HL-60 (cell line): ENCODE measurements around the gene MRPL57.
"Not testable (repeated sequence)": the region's sequence is repeated elsewhere in the genome, so short reads cannot be mapped to it uniquely, and the experiment has no call there.

ENCODE experiments used
- DNase-seq, 2 experiments: peaks; one replicate each; pipeline ENCODE4 v3.0.0-alpha.2; 2010 to 2020; ENCODE audit warnings: low read depth in 1 of 2, low spot score in 1 of 2
- H3K27ac ChIP-seq: fragments of 250-450 bp; sonication (Bioruptor Pico); replicated peaks from 2 replicates; pipeline ENCODE4 v1.5.1; 2020; ENCODE audit warnings: mild to moderate bottlenecking, moderate library complexity
- H3K27me3 ChIP-seq: fragments of 250-450 bp; sonication (Bioruptor Pico); 2 replicates; pipeline ENCODE4 v1.5.1; 2021; ENCODE audit warnings: mild to moderate bottlenecking, moderate library complexity; ENCODE audit not compliant: insufficient read depth, poor library complexity, severe bottlenecking
- H3K4me3 ChIP-seq: replicated peaks from 2 replicates; pipeline ENCODE4 v1.5.1; 2011; ENCODE audit warnings: mild to moderate bottlenecking, control low read depth, low read length; ENCODE audit not compliant: insufficient read depth
- CTCF ChIP-seq: IDR thresholded peaks from one replicate; pipeline ENCODE4 v1.5.1; 2011; ENCODE audit warnings: low read length, control low read depth, inconsistent platforms; ENCODE audit not compliant: insufficient read depth
- GABPA ChIP-seq: IDR thresholded peaks from 2 replicates; pipeline ENCODE4 v1.6.1; 2012; ENCODE audit warnings: low read depth
- POLR2AphosphoS5 ChIP-seq: IDR thresholded peaks from 2 replicates; pipeline ENCODE4 v1.6.1; 2012; ENCODE audit warnings: low read depth
- SPI1 ChIP-seq: IDR thresholded peaks from 2 replicates; pipeline ENCODE4 v1.6.1; 2012; ENCODE audit warnings: low read depth, mild to moderate bottlenecking, borderline replicate concordance
- TF ChIP-seq, protein P1 (sequence below): IDR thresholded peaks from 2 replicates; pipeline ENCODE4 v1.6.1; 2012; ENCODE audit warnings: low read depth; ENCODE audit not compliant: insufficient replicate concordance

MRPL57 gene

GRCh38 chr13:21197606-21198225 lies 21.3 kb downstream of the MRPL57 start:
- H3K4me3 ChIP-seq, H3K27ac ChIP-seq, H3K27me3 ChIP-seq, DNase-seq: not testable (repeated sequence)

DNA sequence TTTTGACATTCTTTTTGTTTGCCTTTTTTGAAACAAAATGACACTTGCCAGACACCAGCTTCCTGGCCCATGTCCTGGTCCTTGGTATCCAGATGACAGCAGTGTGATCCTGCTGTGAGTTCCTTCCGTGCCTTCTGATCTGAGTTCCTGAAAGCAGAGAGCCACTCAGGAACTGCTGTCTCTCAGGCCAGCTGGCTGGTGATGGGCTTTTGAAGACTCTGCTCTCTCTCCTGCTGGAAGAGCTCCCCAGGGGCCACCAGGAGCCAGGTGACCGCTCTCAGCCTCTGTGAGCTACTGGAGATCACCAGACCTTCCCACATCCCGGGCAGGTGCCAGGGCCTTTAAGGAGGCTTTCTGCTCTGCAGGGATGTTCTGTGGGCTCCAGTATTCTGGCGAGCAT lies 21.9 kb downstream of the MRPL57 start:
- not testable (repeated sequence) for H3K27me3 ChIP-seq, H3K4me3 ChIP-seq, DNase-seq, H3K27ac ChIP-seq

DNA sequence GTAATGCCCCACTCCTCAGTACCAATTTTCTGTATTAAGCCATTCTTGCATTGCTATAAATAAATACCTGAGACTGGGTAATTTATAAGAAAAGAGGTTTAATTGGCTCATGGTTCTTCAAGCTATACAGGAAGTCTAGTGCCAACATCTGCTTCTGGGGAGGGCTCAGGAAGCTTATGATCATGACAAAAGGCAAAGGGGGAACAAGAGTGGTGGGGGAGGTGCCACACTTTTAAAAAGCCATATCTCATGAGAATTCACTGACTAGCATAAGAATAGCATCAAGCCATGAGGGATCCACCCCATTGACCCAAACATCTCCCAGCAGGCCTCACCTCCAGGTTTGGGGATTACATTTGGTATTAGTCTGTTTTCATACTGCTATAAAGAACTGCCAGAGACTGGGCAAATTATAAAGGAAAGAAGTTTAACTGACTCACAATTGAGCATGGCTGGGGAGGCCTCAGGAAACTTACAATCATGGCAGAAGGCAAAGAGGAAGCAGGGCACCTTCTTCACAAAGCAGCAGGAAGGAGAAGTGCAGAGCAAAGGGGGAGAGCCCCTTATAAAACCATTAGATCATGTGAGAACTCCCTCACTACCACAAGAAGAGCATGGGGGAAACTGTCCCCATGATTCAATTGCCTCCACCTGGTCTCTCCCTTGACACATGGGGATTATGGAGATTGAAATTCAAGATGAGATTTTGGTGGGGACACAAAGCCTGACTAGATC lies 25.2 kb downstream of the MRPL57 start:
- H3K27ac ChIP-seq: not testable (repeated sequence)

GRCh38 chr13:21202767-21203531 lies 26.5 kb downstream of the MRPL57 start:
- DNase-seq: no peak
- Histone ChIP-seq H3K27me3 (no peaks in the 10 kb centered on the region), H3K4me3 (no peak overlapping the region), H3K27ac (no peak overlapping the region)
- TF ChIP-seq SPI1 (no peak), GABPA (no peak), POLR2AphosphoS5 (no peak), CTCF (no peak)
- TF ChIP-seq, protein P1, sequence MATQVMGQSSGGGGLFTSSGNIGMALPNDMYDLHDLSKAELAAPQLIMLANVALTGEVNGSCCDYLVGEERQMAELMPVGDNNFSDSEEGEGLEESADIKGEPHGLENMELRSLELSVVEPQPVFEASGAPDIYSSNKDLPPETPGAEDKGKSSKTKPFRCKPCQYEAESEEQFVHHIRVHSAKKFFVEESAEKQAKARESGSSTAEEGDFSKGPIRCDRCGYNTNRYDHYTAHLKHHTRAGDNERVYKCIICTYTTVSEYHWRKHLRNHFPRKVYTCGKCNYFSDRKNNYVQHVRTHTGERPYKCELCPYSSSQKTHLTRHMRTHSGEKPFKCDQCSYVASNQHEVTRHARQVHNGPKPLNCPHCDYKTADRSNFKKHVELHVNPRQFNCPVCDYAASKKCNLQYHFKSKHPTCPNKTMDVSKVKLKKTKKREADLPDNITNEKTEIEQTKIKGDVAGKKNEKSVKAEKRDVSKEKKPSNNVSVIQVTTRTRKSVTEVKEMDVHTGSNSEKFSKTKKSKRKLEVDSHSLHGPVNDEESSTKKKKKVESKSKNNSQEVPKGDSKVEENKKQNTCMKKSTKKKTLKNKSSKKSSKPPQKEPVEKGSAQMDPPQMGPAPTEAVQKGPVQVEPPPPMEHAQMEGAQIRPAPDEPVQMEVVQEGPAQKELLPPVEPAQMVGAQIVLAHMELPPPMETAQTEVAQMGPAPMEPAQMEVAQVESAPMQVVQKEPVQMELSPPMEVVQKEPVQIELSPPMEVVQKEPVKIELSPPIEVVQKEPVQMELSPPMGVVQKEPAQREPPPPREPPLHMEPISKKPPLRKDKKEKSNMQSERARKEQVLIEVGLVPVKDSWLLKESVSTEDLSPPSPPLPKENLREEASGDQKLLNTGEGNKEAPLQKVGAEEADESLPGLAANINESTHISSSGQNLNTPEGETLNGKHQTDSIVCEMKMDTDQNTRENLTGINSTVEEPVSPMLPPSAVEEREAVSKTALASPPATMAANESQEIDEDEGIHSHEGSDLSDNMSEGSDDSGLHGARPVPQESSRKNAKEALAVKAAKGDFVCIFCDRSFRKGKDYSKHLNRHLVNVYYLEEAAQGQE: no peak

More for the DNA sequence above, 25.2 kb downstream of the MRPL57 start:
- H3K4me3 ChIP-seq, H3K27me3 ChIP-seq, DNase-seq: not testable (repeated sequence)
- peak; percentile 52; the same call in 1 of the 2 replicates for TF ChIP-seq SPI1

DNA sequence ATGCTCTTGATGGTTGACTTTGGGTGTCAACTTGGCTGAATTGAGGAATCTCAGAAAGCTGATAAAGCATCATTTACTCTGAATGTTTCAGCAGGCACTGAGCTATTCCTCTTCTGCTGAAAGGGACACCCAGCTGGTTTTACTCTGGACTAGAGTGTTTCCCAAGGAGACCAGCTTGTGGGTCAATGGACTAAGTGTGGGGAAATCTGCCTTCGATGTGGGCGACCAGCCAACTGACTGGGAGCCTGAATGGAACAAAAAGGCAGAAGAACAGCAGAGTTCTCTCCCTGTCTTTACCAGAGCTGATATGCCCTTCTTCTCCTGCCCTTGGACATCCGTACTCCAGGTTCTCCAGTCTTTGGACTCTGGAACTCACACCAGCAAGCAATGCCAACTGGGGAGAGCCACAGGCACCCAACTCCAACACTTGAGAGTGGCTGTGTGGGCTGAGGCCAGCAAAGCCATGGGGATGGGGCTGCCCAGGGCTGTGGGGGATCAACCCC lies 32.2 kb downstream of the MRPL57 start:
- no peak for DNase-seq
- H3K4me3 ChIP-seq: no peak overlapping the region
- no peak overlapping the region for H3K27ac ChIP-seq
- no peak for TF ChIP-seq CTCF
- TF ChIP-seq, protein P1: no peak
- TF ChIP-seq POLR2AphosphoS5: no peak
- no peak for TF ChIP-seq SPI1
- TF ChIP-seq GABPA: no peak
- no peaks in the 10 kb centered on the region for H3K27me3 ChIP-seq
